Adrenal gland (tissue), 5 donors: ENCODE data around the gene PDE2A.

Experiments
- POLR2A ChIP-seq, 2 donors: fragments of 450-650 bp; IDR thresholded peaks; one replicate each; pipeline ENCODE4 v1.6.1; 2017; ENCODE audit warnings: antibody characterized with exemption in 2 of 2, mild to moderate bottlenecking in 2 of 2, moderate library complexity in 1 of 2
- TF ChIP-seq, protein P1 (sequence below), 6 experiments: fragments of 450-650 bp in 4 of 6; fragments of 200-600 bp in 2 of 6; sonication (generic) in 1 of 6; IDR thresholded peaks; 1 replicate in 5 of 6; 2 replicates in 1 of 6; pipeline versions ENCODE4 v1.5.1 to v1.8.0; 2016 to 2021; ENCODE audit warnings: antibody characterized with exemption in 6 of 6, mild to moderate bottlenecking in 2 of 6, moderate library complexity in 1 of 6
- donor health status: DM: no; HTN: no; CAD: no.

DNA sequence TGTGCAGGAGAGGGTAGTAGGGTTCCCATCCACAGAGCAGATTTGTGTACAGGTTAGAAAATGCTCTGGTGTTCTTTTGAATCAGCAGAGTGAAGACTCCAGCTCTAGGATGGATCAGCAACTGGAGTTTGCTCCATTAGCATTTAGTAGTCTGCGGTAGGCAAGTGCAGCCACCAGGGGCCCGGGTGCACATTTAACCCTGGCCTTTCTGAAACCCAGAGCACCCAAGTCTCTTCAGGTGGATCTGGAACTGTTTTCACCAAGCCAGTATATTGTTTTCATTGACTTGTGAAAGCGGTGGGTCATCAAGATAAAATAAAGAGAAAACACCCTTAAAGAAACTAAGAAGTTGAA lies 139.1 kb downstream of the PDE2A start:
- TF ChIP-seq, protein P1, sequence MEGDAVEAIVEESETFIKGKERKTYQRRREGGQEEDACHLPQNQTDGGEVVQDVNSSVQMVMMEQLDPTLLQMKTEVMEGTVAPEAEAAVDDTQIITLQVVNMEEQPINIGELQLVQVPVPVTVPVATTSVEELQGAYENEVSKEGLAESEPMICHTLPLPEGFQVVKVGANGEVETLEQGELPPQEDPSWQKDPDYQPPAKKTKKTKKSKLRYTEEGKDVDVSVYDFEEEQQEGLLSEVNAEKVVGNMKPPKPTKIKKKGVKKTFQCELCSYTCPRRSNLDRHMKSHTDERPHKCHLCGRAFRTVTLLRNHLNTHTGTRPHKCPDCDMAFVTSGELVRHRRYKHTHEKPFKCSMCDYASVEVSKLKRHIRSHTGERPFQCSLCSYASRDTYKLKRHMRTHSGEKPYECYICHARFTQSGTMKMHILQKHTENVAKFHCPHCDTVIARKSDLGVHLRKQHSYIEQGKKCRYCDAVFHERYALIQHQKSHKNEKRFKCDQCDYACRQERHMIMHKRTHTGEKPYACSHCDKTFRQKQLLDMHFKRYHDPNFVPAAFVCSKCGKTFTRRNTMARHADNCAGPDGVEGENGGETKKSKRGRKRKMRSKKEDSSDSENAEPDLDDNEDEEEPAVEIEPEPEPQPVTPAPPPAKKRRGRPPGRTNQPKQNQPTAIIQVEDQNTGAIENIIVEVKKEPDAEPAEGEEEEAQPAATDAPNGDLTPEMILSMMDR (IDR thresholded peaks at IDR 0.05) = no peak
- no peak for TF ChIP-seq POLR2A (IDR thresholded peaks at IDR 0.05)
